Neutrophil (primary cell): ENCODE measurements around the gene UFC1.

Experiments
- H3K27ac ChIP-seq: fragments of 200-600 bp; sonication (generic); 2 replicates; pipeline ENCODE4 v1.5.1; 2016; ENCODE audit warnings: mild to moderate bottlenecking, moderate library complexity
- H3K27me3 ChIP-seq: fragments of 200-600 bp; sonication (generic); 2 replicates; pipeline ENCODE4 v1.6.0; 2016; ENCODE audit warnings: mild to moderate bottlenecking
- H3K36me3 ChIP-seq: fragments of 200-600 bp; sonication (generic); 2 replicates; pipeline ENCODE4 v1.5.1; 2017
- H3K4me1 ChIP-seq, 2 experiments: fragments of 200-600 bp in 1 of 2; sonication (generic) in 1 of 2; 1 replicate in 1 of 2; 2 replicates in 1 of 2; pipeline versions ENCODE4 v1.5.1 to v1.6.1; 2013 to 2016; ENCODE audit warnings: low read depth in 1 of 2, low read length in 1 of 2, mild to moderate bottlenecking in 1 of 2, moderate library complexity in 1 of 2; ENCODE audit not compliant: control insufficient read depth in 1 of 2, insufficient read depth in 1 of 2
- H3K4me3 ChIP-seq, 2 experiments: fragments of 200-600 bp in 1 of 2; sonication (generic) in 1 of 2; 1 replicate in 1 of 2; 2 replicates in 1 of 2; pipeline ENCODE4 v1.5.1; 2013 to 2016; ENCODE audit warnings: low read depth in 1 of 2, low read length in 1 of 2, mild to moderate bottlenecking in 1 of 2, moderate library complexity in 1 of 2
- H3K9me3 ChIP-seq: fragments of 200-600 bp; sonication (generic); 2 replicates; pipeline ENCODE4 v1.5.1; 2016
- CTCF ChIP-seq: fragments of 200-600 bp; sonication (generic); IDR thresholded peaks from 2 replicates; pipeline ENCODE4 v1.5.1; 2016; ENCODE audit warnings: antibody characterized with exemption

The UFC1 gene

GRCh38 chr1:161165742-161166668 is 12.2 kb downstream of the UFC1 start, which contains the start of gene PPOX:
Gene PPOX (plus strand): TSS chr1:161166426. CDS start chr1:161166848, 422 bp downstream.
- Histone ChIP-seq H3K4me3 (peak within 1 kb of the TSS; percentile 75 to 84), H3K27me3 (no peaks in the 10 kb centered on the region), H3K27ac (peak within 1 kb of the TSS; percentile 94), H3K4me1 (peaks cover 21 to 27% of the 10 kb centered on the region in 2 experiments), H3K36me3 (peaks cover 28% of the 10 kb centered on the region), H3K9me3 (no peaks in the 10 kb centered on the region)
- TF ChIP-seq CTCF = peak; percentile 59

- Histone ChIP-seq H3K4me1 (peaks cover 21 to 27% of the 10 kb centered on the region in 2 experiments), H3K27me3 (no peaks in the 10 kb centered on the region), H3K27ac (peak overlapping the region; percentile 94), H3K4me3 (peak overlapping the region; percentile 75 to 84), H3K36me3 (peaks cover 37% of the 10 kb centered on the region), H3K9me3 (no peaks in the 10 kb centered on the region)
- TF ChIP-seq CTCF = no peak
Observed at GRCh38 chr1:161166669-161167548, 13.1 kb downstream of the UFC1 start.

- no peaks in the 10 kb centered on the region for H3K9me3 ChIP-seq
- TF ChIP-seq CTCF = no peak
- H3K27me3 ChIP-seq = no peaks in the 10 kb centered on the region
- H3K4me1 ChIP-seq = peaks cover 21 to 27% of the 10 kb centered on the region in 2 experiments
- H3K4me3 ChIP-seq = no peak overlapping the region
- peaks cover 42% of the 10 kb centered on the region for H3K36me3 ChIP-seq
- H3K27ac ChIP-seq = no peak overlapping the region
Observed at GRCh38 chr1:161168906-161169305, 15.1 kb downstream of the UFC1 start.

- peaks cover 52% of the 10 kb centered on the region for H3K36me3 ChIP-seq
- no peak for TF ChIP-seq CTCF
- no peaks in the 10 kb centered on the region for H3K27me3 ChIP-seq
- H3K4me1 ChIP-seq = peaks cover 12 to 13% of the 10 kb centered on the region in 2 experiments
- H3K9me3 ChIP-seq = no peaks in the 10 kb centered on the region
- H3K4me3 ChIP-seq = no peak overlapping the region
- H3K27ac ChIP-seq = no peak overlapping the region
Observed at GRCh38 chr1:161171191-161171590, 17.4 kb downstream of the UFC1 start.

GRCh38 chr1:161171696-161172095 is 17.9 kb downstream of the UFC1 start:
- Histone ChIP-seq H3K9me3 (no peaks in the 10 kb centered on the region), H3K36me3 (peaks cover 52% of the 10 kb centered on the region), H3K4me1 (peaks cover 13 to 14% of the 10 kb centered on the region in 2 experiments), H3K27ac (no peak overlapping the region), H3K4me3 (no peak overlapping the region), H3K27me3 (no peaks in the 10 kb centered on the region)
- TF ChIP-seq CTCF = no peak
